Gastroesophageal sphincter (tissue), 4 donors: ENCODE measurements around the gene ITIH1. TPM values are rescaled to one million over a fixed set of nuclear protein-coding genes. Genes with fewer than 3 reads are reported as not detected.

Experiments
- ATAC-seq: fragments of 150-250 bp; one replicate; pipeline ENCODE4 v1.9.1; 2016; ENCODE audit warnings: mild to moderate bottlenecking, moderate library complexity
- H3K27ac ChIP-seq, 4 donors: fragments of 200-600 bp; sonication (generic) in 3 of 4; 1 replicate in 3 of 4; 2 replicates in 1 of 4; pipeline ENCODE4 v1.5.1; 2016 to 2019
- H3K27me3 ChIP-seq: fragments of 200-600 bp; sonication (generic); one replicate; pipeline ENCODE4 v1.5.1; 2019
- H3K36me3 ChIP-seq, 2 donors: fragments of 200-600 bp; sonication (generic); one replicate each; pipeline ENCODE4 v1.5.1; 2019; ENCODE audit warnings: control low read depth in 1 of 2
- H3K4me1 ChIP-seq, 3 donors: fragments of 200-600 bp; sonication (generic); 1 replicate in 2 of 3; 2 replicates in 1 of 3; pipeline ENCODE4 v1.5.1; 2016 to 2019; ENCODE audit warnings: control low read depth in 2 of 3
- H3K4me3 ChIP-seq, 2 donors: fragments of 200-600 bp; sonication (generic); one replicate each; pipeline ENCODE4 v1.5.1; 2019; ENCODE audit warnings: mild to moderate bottlenecking in 1 of 2, moderate library complexity in 1 of 2
- H3K9me3 ChIP-seq, 3 donors: fragments of 200-600 bp; sonication (generic); one replicate each; pipeline ENCODE4 v1.5.1; 2017 to 2019; ENCODE audit warnings: control low read depth in 2 of 3
- CTCF ChIP-seq, 4 experiments: fragments of 200-600 bp in 2 of 4; fragments of 450-650 bp in 2 of 4; sonication (generic) in 1 of 4; IDR thresholded peaks; one replicate each; pipeline ENCODE4 v1.5.1; 2017 to 2019; ENCODE audit warnings: antibody characterized with exemption in 4 of 4, mild to moderate bottlenecking in 2 of 4, moderate library complexity in 2 of 4
- EP300 ChIP-seq: sonication (generic); formaldehyde crosslinking; IDR thresholded peaks from one replicate; pipeline ENCODE4 v1.6.1; 2017; ENCODE audit warnings: antibody characterized with exemption, mild to moderate bottlenecking
- POLR2A ChIP-seq, 2 donors: fragments of 450-650 bp; IDR thresholded peaks; one replicate each; pipeline ENCODE4 v1.6.1; 2017; ENCODE audit warnings: antibody characterized with exemption in 2 of 2, mild to moderate bottlenecking in 2 of 2, moderate library complexity in 1 of 2
- POLR2AphosphoS5 ChIP-seq: sonication (generic); formaldehyde crosslinking; IDR thresholded peaks from one replicate; pipeline ENCODE4 v1.6.1; 2017; ENCODE audit warnings: antibody characterized with exemption
- WGBS, 2 donors: methylation state at CpG; one replicate each; pipeline ENCODE4 v1.1.5; 2018; ENCODE audit warnings: low coverage in 1 of 2; 5-methylcytosine and 5-hydroxymethylcytosine counted together
- total RNA-seq, 4 donors: library from RNA; depleted of rRNA; stranded (reverse); fragments of >200 nt; gene quantifications; one replicate each; pipeline ENCODE4 v1.1.0, GENCODE V29; 2016

Gene ITIH1
- total RNA-seq, 4 donors from 2014 or later = not detected

GRCh38 chr3:52790337-52790736 lies 12.9 kb downstream of the ITIH1 start:
- no peak overlapping the region for H3K4me3 ChIP-seq
- no peaks in the 10 kb centered on the region for H3K9me3 ChIP-seq
- no peaks in the 10 kb centered on the region for H3K36me3 ChIP-seq
- no peaks in the 10 kb centered on the region for H3K4me1 ChIP-seq
- H3K27ac ChIP-seq = no peak overlapping the region
- WGBS, 2 donors = 78 to 93% methylated on average over 2 to 5 of the region's 7 CpGs
- no peaks in the 10 kb centered on the region for H3K27me3 ChIP-seq
- TF ChIP-seq EP300 = no peak
- TF ChIP-seq CTCF (IDR thresholded peaks at IDR 0.05) = no peak
- no peak for TF ChIP-seq POLR2A (IDR thresholded peaks at IDR 0.05)
- no peak for TF ChIP-seq POLR2AphosphoS5
- no peak for ATAC-seq

- 55 to 100% methylated on average over 1 to 2 of the region's 13 CpGs for WGBS, 2 donors
- Histone ChIP-seq H3K4me3 (no peak overlapping the region), H3K9me3 (no peaks in the 10 kb centered on the region), H3K27ac (no peak overlapping the region), H3K4me1 (no peaks in the 10 kb centered on the region), H3K27me3 (no peaks in the 10 kb centered on the region), H3K36me3 (no peaks in the 10 kb centered on the region)
- ATAC-seq = no peak
- TF ChIP-seq CTCF (IDR thresholded peaks at IDR 0.05) (no peak), EP300 (no peak), POLR2A (IDR thresholded peaks at IDR 0.05) (no peak), POLR2AphosphoS5 (no peak)
These were observed 13.3 kb downstream of the ITIH1 start for GRCh38 chr3:52790741-52791140.

- H3K36me3 ChIP-seq = no peaks in the 10 kb centered on the region
- no peaks in the 10 kb centered on the region for H3K9me3 ChIP-seq
- no peak for ATAC-seq
- H3K27me3 ChIP-seq = no peaks in the 10 kb centered on the region
- 88 to 93% methylated on average over 3 to 6 of the region's 12 CpGs for WGBS, 2 donors
- H3K27ac ChIP-seq = no peak overlapping the region
- H3K4me1 ChIP-seq = no peaks in the 10 kb centered on the region
- no peak for TF ChIP-seq POLR2A (IDR thresholded peaks at IDR 0.05)
- no peak for TF ChIP-seq CTCF (IDR thresholded peaks at IDR 0.05)
- no peak for TF ChIP-seq POLR2AphosphoS5
- TF ChIP-seq EP300 = no peak
- no peak overlapping the region for H3K4me3 ChIP-seq
These were observed 14.0 kb downstream of the ITIH1 start for GRCh38 chr3:52791366-52791765.

GRCh38 chr3:52791928-52792327 lies 14.5 kb downstream of the ITIH1 start:
- 67% methylated on average over 1 of the region's 4 CpGs; no CpG with 5 or more reads in 1 of the 2 donors for WGBS, 2 donors
- TF ChIP-seq EP300 = no peak
- TF ChIP-seq POLR2AphosphoS5 = no peak
- TF ChIP-seq POLR2A (IDR thresholded peaks at IDR 0.05) = no peak
- no peak for TF ChIP-seq CTCF (IDR thresholded peaks at IDR 0.05)

GRCh38 chr3:52792413-52792812 lies 15.0 kb downstream of the ITIH1 start:
- no peak for ATAC-seq
- TF ChIP-seq CTCF (IDR thresholded peaks at IDR 0.05) (no peak), POLR2AphosphoS5 (no peak)
- H3K9me3 ChIP-seq = no peaks in the 10 kb centered on the region
- H3K27ac ChIP-seq = no peak overlapping the region
- WGBS, 2 donors = 82% methylated on average over 2 of the region's 7 CpGs; no CpG with 5 or more reads in 1 of the 2 donors
- no peak overlapping the region for H3K4me3 ChIP-seq
- no peaks in the 10 kb centered on the region for H3K27me3 ChIP-seq
- H3K36me3 ChIP-seq = no peaks in the 10 kb centered on the region
- no peaks in the 10 kb centered on the region for H3K4me1 ChIP-seq

More at GRCh38 chr3:52791928-52792327, 14.5 kb downstream of the ITIH1 start:
- Histone ChIP-seq H3K27me3 (no peaks in the 10 kb centered on the region), H3K9me3 (no peaks in the 10 kb centered on the region), H3K27ac (no peak overlapping the region), H3K4me3 (no peak overlapping the region), H3K4me1 (no peaks in the 10 kb centered on the region), H3K36me3 (no peaks in the 10 kb centered on the region)
- no peak for ATAC-seq
